H9 (cell line): Measurements from ENCODE around the gene B4GAT1. TPM values are rescaled to one million over a fixed set of nuclear protein-coding genes. Genes with fewer than 3 reads are reported as not detected.

Experiments
- DNase-seq: peaks from one replicate; pipeline ENCODE4 v3.0.0-alpha.2; 2017
- H2AFZ ChIP-seq: one replicate; pipeline ENCODE4 v1.6.1; 2013; ENCODE audit warnings: mild to moderate bottlenecking, low read length, control low read depth, moderate library complexity
- H2AK5ac ChIP-seq: 2 replicates; pipeline ENCODE4 v1.6.1; 2013; ENCODE audit warnings: low read length, control low read depth, mixed read lengths; ENCODE audit not compliant: insufficient read length
- H2BK120ac ChIP-seq: one replicate; pipeline ENCODE4 v1.6.1; 2013; ENCODE audit warnings: low read depth, mild to moderate bottlenecking, low read length, control low read depth, inconsistent platforms; ENCODE audit not compliant: poor library complexity, severe bottlenecking
- H2BK12ac ChIP-seq: 2 replicates; pipeline ENCODE4 v1.6.1; 2013; ENCODE audit warnings: low read length, control low read depth, mixed read lengths, low read depth; ENCODE audit not compliant: insufficient read length
- H2BK15ac ChIP-seq: 2 replicates; pipeline ENCODE4 v1.6.1; 2013; ENCODE audit warnings: low read depth, low read length, control low read depth
- H2BK20ac ChIP-seq: one replicate; pipeline ENCODE4 v1.6.1; 2013; ENCODE audit warnings: low read depth, mild to moderate bottlenecking, low read length, control low read depth, inconsistent platforms; ENCODE audit not compliant: poor library complexity, severe bottlenecking
- H2BK5ac ChIP-seq: 2 replicates; pipeline ENCODE4 v1.6.1; 2013; ENCODE audit warnings: low read length, control low read depth, mixed read lengths; ENCODE audit not compliant: insufficient read length
- H3K14ac ChIP-seq: 2 replicates; pipeline ENCODE4 v1.6.1; 2013; ENCODE audit warnings: low read length, control low read depth; ENCODE audit not compliant: insufficient read depth
- H3K18ac ChIP-seq: 2 replicates; pipeline ENCODE4 v1.6.1; 2013; ENCODE audit warnings: low read depth, mild to moderate bottlenecking, mixed read lengths, low read length, control low read depth; ENCODE audit not compliant: insufficient read length
- H3K23ac ChIP-seq: 2 replicates; pipeline ENCODE4 v1.6.1; 2013; ENCODE audit warnings: low read length, control low read depth, mixed read lengths, low read depth; ENCODE audit not compliant: insufficient read length
- H3K23me2 ChIP-seq: 2 replicates; pipeline ENCODE4 v1.6.1; 2013; ENCODE audit warnings: low read depth, mild to moderate bottlenecking, mixed read lengths, low read length, control low read depth; ENCODE audit not compliant: insufficient read length, poor library complexity, severe bottlenecking
- H3K27ac ChIP-seq: 2 replicates; pipeline ENCODE4 v1.5.1; 2013; ENCODE audit warnings: low read length, control low read depth, mixed read lengths, low read depth; ENCODE audit not compliant: insufficient read length
- H3K27me3 ChIP-seq: 2 replicates; pipeline ENCODE4 v1.6.1; 2013; ENCODE audit warnings: low read length, control low read depth, inconsistent platforms; ENCODE audit not compliant: insufficient read depth
- H3K4ac ChIP-seq: 2 replicates; pipeline ENCODE4 v1.6.1; 2013; ENCODE audit warnings: low read depth, mild to moderate bottlenecking, control low read depth, inconsistent platforms, low read length, moderate library complexity
- H3K4me1 ChIP-seq: 2 replicates; pipeline ENCODE4 v1.6.1; 2013; ENCODE audit warnings: low read length, control low read depth, inconsistent platforms; ENCODE audit not compliant: insufficient read depth
- H3K4me2 ChIP-seq: 2 replicates; pipeline ENCODE4 v1.6.1; 2013; ENCODE audit warnings: low read length, control low read depth, mixed read lengths; ENCODE audit not compliant: insufficient read length, insufficient read depth
- H3K56ac ChIP-seq: 2 replicates; pipeline ENCODE4 v1.6.1; 2013; ENCODE audit warnings: low read depth, mild to moderate bottlenecking, mixed read lengths, low read length, control low read depth; ENCODE audit not compliant: insufficient read length
- H3K79me1 ChIP-seq: 2 replicates; pipeline ENCODE4 v1.6.1; 2013; ENCODE audit warnings: low read depth, mild to moderate bottlenecking, moderate library complexity, low read length, control low read depth, inconsistent platforms; ENCODE audit not compliant: insufficient read depth, poor library complexity, severe bottlenecking
- H3K79me2 ChIP-seq: 2 replicates; pipeline ENCODE4 v1.6.1; 2013; ENCODE audit warnings: low read length, control low read depth, inconsistent platforms; ENCODE audit not compliant: insufficient read depth
- H3K9ac ChIP-seq: 2 replicates; pipeline ENCODE4 v1.6.1; 2013; ENCODE audit warnings: low read length, control low read depth, mixed read lengths; ENCODE audit not compliant: insufficient read length; ENCODE audit errors: extremely low read depth
- H3K9me3 ChIP-seq: one replicate; pipeline ENCODE4 v1.6.1; 2013; ENCODE audit warnings: low read depth, low read length, inconsistent platforms; ENCODE audit not compliant: control insufficient read depth
- H3T11ph ChIP-seq: one replicate; pipeline ENCODE4 v1.6.1; 2013; ENCODE audit warnings: mild to moderate bottlenecking, low read length, control low read depth, inconsistent platforms
- H4K20me1 ChIP-seq: one replicate; pipeline ENCODE4 v1.6.1; 2013; ENCODE audit not compliant: control insufficient read depth, insufficient read length, insufficient read depth
- H4K5ac ChIP-seq: 2 replicates; pipeline ENCODE4 v1.6.1; 2013; ENCODE audit warnings: low read depth, mild to moderate bottlenecking, mixed read lengths, low read length, control low read depth; ENCODE audit not compliant: insufficient read length
- H4K8ac ChIP-seq: replicated peaks from 2 replicates; pipeline ENCODE4 v1.6.1; 2013; ENCODE audit warnings: low read length, control low read depth, mixed read lengths, low read depth; ENCODE audit not compliant: insufficient read length
- H4K91ac ChIP-seq: 2 replicates; pipeline ENCODE4 v1.6.1; 2013; ENCODE audit warnings: low read depth, mild to moderate bottlenecking, moderate library complexity, mixed read lengths, low read length, control low read depth; ENCODE audit not compliant: insufficient read length
- H3K27ac Mint-ChIP-seq, 3 experiments: 2 replicates in 2 of 3; 3 replicates in 1 of 3; pipeline ENCODE4 v1.8.0; 2020 to 2021; ENCODE audit warnings: mixed read lengths in 3 of 3, mild to moderate bottlenecking in 1 of 3, moderate library complexity in 1 of 3
- H3K27me3 Mint-ChIP-seq: 2 replicates; pipeline ENCODE4 v1.8.0; 2021; ENCODE audit warnings: low read depth, mild to moderate bottlenecking, moderate library complexity, mixed read lengths
- H3K36me3 Mint-ChIP-seq, 3 experiments: 2 replicates in 2 of 3; 3 replicates in 1 of 3; pipeline ENCODE4 v1.8.0; 2020 to 2021; ENCODE audit warnings: low read depth in 3 of 3, mixed read lengths in 3 of 3; ENCODE audit not compliant: insufficient read depth in 1 of 3
- H3K4me1 Mint-ChIP-seq, 2 experiments: 2 replicates each; pipeline ENCODE4 v1.8.0; 2020; ENCODE audit warnings: mixed read lengths in 2 of 2
- H3K4me3 Mint-ChIP-seq, 2 experiments: 2 replicates in 1 of 2; 3 replicates in 1 of 2; pipeline ENCODE4 v1.8.0; 2020 to 2021; ENCODE audit warnings: mild to moderate bottlenecking in 2 of 2, mixed read lengths in 2 of 2, moderate library complexity in 1 of 2
- H3K9me3 Mint-ChIP-seq, 2 experiments: 2 replicates in 1 of 2; 3 replicates in 1 of 2; pipeline ENCODE4 v1.8.0; 2020; ENCODE audit warnings: mild to moderate bottlenecking in 2 of 2, mixed read lengths in 2 of 2, moderate library complexity in 1 of 2
- CTCF ChIP-seq: fragments of 200-600 bp; sonication (generic); conservative IDR thresholded peaks from 3 replicates; pipeline ENCODE4 v1.8.0; 2021; ENCODE audit warnings: antibody characterized with exemption, mild to moderate bottlenecking
- WGBS: extraction: QIAGEN DNeasy Blood & Tissue Kit; methylation state at CpG from one replicate; pipeline ENCODE4 v1.1.7; 2013; ENCODE audit warnings: missing lambda C conversion rate, low lambda C conversion rate, mixed read lengths; ENCODE audit not compliant: insufficient read length; ENCODE audit errors: extremely low coverage; 5-methylcytosine and 5-hydroxymethylcytosine counted together
- total RNA-seq: library from RNA; stranded (reverse); gene quantifications from 2 replicates; pipeline ENCODE4 v1.2.1, GENCODE V29; 2021

B4GAT1 gene
- total RNA-seq, 1 experiment from 2014 or later, result 24.3 TPM

- no peak overlapping the region for H3K27ac Mint-ChIP-seq
- no peaks in the 10 kb centered on the region for H3K27me3 ChIP-seq
Observed at GRCh38 chr11:66325263-66325671, 22.2 kb downstream of the B4GAT1 start.

More at GRCh38 chr11:66325263-66325671, 22.2 kb downstream of the B4GAT1 start:
- Histone ChIP-seq H2AK5ac (no peak overlapping the region), H3K27ac (no peak overlapping the region), H3K18ac (no peak overlapping the region), H4K5ac (no peak overlapping the region), H2BK15ac (no peak overlapping the region), H3K56ac (no peak overlapping the region), H3K79me1 (no peaks in the 10 kb centered on the region), H3T11ph (no peak overlapping the region), H4K8ac (no peak overlapping the region), H2BK5ac (no peak overlapping the region), H2BK12ac (no peak overlapping the region), H4K91ac (no peak overlapping the region), H4K20me1 (no peaks in the 10 kb centered on the region), H3K79me2 (no peaks in the 10 kb centered on the region), H3K14ac (no peak overlapping the region), H3K4ac (no peak overlapping the region), H3K4me1 (0 out of 2 replicates have a peak, but pooled peaks cover 3% of the 10 kb centered on the region), H3K4me2 (no peak overlapping the region), H3K9ac (no peak overlapping the region), H2BK20ac (no peak overlapping the region), H3K23me2 (no peaks in the 10 kb centered on the region), H2AFZ (no peak overlapping the region), H3K9me3 (no peaks in the 10 kb centered on the region), H2BK120ac (no peak overlapping the region), H3K23ac (no peak overlapping the region)
- Mint-ChIP-seq H3K27me3 (peaks cover 15% of the 10 kb centered on the region), H3K4me3 (no peak overlapping the region), H3K9me3 (peaks cover 2% of the 10 kb centered on the region in 2 experiments), H3K4me1 (peaks cover 9 to 22% of the 10 kb centered on the region in 2 experiments), H3K36me3 (peaks cover 0 to 1% (median under 1%) of the 10 kb centered on the region in 3 experiments; a peak in 4 of 7 replicates)
- no peak for TF ChIP-seq CTCF
- no peak for DNase-seq
- WGBS, result no CpG with 5 or more reads among the region's 8 CpGs
